Measurements from ENCODE around the gene HARBI1.

- TF ChIP-seq POLR2A (IDR thresholded peaks at IDR 0.05): no peak
- TF ChIP-seq CTCF (IDR thresholded peaks at IDR 0.05): no peak
- TF ChIP-seq POLR2AphosphoS5 (IDR thresholded peaks at IDR 0.05): no peak
Observed at GRCh38 chr11:46597609-46598219, 19.3 kb downstream of the HARBI1 start.

Data from suprapubic skin (tissue), 4 donors.